T-helper 2 cell treated with Interferon-gamma antibody and Interleukin-4, amounts not matched to agents 100 ng/mL and 5 ng/mL, for 36 hours (primary cell): Measurements from ENCODE around the gene PTGIR. TPM values are rescaled to one million over a fixed set of nuclear protein-coding genes. Genes with fewer than 3 reads are reported as not detected.

ENCODE experiments used
- intact Hi-C: fragments of 100-400 bp; cut with micrococcal nuclease; formaldehyde crosslinking; loops from one replicate; pipeline ENCODE4 v1.15.1; 2023
- total RNA-seq: library from RNA; stranded (reverse); gene quantifications from 2 replicates; pipeline ENCODE4 v1.2.3, GENCODE V29; 2022

Gene PTGIR
- total RNA-seq: 26.9 and 29.1 TPM in 2 replicates

DNA sequence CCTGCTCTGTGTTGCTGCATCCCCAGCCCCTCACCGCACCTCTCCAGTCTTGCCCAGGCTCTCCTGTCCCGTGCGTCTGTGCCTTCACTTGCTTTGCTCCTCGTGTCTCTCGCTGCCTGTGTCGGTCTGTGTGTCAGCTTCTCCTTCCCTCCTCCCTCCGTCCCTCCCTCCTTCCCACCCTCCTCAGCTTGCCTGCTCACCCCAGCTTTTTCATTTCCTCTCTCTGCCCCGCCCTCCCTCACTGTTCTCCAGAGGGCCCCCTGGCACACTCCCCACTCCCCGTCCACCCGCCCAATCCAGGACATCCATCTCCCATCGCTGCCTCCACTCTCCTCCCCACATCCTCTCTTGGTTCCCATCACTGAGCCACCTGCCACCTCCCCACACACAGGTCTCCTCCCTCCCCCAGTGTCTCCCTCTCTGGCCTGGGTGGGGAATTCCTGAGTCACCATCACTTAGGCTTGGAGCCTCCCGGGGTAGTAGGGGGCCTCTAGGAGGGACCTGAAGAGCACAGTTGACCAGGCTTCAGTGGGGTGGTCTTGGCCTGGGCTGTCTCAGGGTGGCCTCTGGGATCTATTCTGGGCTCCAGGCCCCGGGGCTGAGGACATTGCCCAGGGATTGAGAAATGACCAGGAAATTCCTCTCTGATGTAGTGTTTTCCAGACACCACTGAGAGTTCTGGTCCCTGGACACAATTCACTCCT lies at the start of gene PTGIR:
Gene PTGIR, minus strand, starts transcription at position 132 of the 704 bp plus-strand sequence. CDS start 864 bp downstream, outside the sequence.
- intact Hi-C loops: no loop called here

DNA sequence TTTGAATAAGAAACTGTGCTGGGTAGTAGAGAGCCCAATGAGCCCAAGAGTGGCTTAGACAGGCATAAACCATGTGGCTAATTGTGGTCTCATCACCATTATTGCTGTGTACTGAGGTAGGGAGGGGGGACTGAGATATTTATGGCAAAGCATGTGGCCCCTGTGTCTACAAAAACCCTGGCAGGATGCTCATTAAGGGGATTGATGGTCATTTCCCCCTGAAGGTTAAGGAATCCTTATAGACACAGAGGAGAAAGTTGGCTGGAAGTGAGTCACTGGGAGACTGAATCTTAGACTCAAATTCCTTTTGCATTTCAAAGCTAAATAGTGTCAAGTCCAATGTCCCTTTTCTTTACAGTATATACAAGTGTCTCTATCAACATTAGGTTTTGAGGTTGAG lies 45.9 kb upstream of the PTGIR start:
- intact Hi-C loops: no loop called here

- intact Hi-C loops: no loop called here
Measured at GRCh38 chr19:46668662-46669061, 43.8 kb upstream of the PTGIR start.

DNA sequence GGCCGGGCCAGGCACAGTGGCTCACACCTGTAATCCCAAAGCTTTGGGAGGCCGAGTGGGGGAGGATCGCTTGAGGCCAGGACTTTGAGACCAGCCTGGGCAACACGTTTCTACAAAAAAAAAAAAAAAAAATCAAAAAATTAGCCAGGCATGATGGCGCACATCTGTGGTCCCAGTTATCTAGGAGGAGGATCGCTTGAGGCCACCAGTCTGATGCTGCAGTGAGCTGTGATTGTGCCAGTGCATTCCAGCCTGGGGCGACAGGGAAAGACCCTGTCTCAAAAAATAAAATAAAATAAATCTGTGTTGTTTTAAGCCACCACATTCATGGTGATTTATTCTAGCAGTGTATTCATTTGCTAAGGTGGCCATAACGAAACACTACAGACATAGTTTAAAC lies 40.2 kb upstream of the PTGIR start:
- intact Hi-C loops: no loop called here

GRCh38 chr19:46661735-46662592 lies 37.1 kb upstream of the PTGIR start:
- intact Hi-C loops: loop anchor here (1.0 kb wide), 5 partner anchors 28 to 133 kb away; partner anchors contain the start of gene SLC1A5

GRCh38 chr19:46661020-46661731 lies 36.3 kb upstream of the PTGIR start, which contains the start of gene DACT3:
DACT3 (minus strand) TSS chr19:46661182; CDS start chr19:46661064, 118 bp downstream.
- intact Hi-C loops: loop anchor here (1.0 kb wide), 3 partner anchors 27 to 127 kb away; partner anchors contain the start of gene SLC1A5

GRCh38 chr19:46660551-46661019 lies 35.7 kb upstream of the PTGIR start:
- intact Hi-C loops: loop anchor here (1.0 kb wide), 3 partner anchors 26 to 128 kb away; partner anchors contain the start of gene SLC1A5

DNA sequence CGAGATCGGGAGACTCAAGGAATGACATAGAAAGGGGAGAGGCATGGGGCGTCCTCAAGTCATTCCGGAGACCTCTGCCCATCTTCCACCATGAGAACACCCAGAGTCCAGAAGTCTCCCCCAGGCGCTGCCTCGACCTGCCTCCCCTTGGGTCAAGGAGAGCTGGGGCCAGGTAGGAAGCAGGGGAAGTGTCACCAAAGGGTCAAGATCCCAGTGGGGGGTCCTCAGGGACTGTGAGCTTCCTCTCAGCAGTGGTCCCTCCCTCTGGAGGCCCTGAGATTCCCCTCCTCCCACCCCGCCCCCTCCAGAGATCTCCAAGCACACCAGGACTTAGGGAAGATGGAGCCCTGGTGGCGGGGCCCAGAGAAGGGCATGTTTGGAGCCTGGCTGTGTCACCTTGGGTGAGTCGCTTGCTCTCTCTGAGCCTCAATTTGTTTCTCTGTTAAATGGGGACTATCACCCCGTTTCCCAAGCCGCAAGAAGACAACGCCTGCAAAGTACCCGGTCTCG lies 35.2 kb upstream of the PTGIR start:
- intact Hi-C loops: no loop called here

- intact Hi-C loops: no loop called here
Measured at GRCh38 chr19:46659151-46660007, 34.5 kb upstream of the PTGIR start.

- intact Hi-C loops: no loop called here
Measured at GRCh38 chr19:46656541-46656940, 31.7 kb upstream of the PTGIR start.

GRCh38 chr19:46654621-46655152 lies 29.8 kb upstream of the PTGIR start:
- intact Hi-C loops: no loop called here

GRCh38 chr19:46650445-46650844 lies 25.6 kb upstream of the PTGIR start:
- intact Hi-C loops: no loop called here

- intact Hi-C loops: no loop called here
Measured at GRCh38 chr19:46648961-46649960, 24.4 kb upstream of the PTGIR start.

GRCh38 chr19:46648060-46648960 lies 23.4 kb upstream of the PTGIR start:
- intact Hi-C loops: no loop called here

DNA sequence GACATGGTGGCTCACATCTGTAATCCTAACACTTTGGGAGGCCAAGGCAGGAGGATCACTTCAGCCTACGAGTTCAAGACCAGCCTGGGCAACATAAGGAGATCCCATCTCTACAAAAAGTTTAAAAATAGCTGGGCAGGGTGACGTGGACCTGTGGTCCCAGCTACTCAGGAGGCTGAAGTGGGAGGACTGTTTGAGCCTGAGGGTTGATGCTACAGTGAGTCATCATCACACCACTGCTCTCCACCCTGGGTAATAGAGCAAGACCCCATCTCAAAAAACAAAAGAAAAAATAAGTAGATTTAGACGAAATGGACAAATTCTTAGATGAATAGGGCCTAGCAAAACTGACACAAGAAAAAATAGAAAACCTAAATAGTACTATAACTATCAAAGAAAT lies 21.5 kb upstream of the PTGIR start:
- intact Hi-C loops: no loop called here

DNA sequence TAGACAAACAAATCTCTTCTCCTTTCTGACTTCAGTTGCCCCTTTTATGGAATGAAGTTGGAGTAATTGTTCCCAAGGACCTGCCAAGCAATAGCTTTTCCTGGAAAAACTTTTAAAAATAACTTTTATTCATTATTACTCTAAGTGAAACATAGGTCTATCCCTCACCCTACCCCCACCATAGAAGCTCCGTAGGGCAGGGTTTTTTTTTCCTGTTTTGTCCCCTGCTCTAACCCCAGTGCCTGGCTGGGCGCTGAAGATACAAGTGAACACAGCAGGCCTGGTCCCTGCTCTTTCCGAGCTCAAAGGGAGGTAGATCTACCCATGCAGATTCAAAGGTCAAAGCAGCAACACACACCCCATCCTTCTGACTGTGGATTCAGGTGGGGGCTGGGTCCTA lies 19.8 kb upstream of the PTGIR start:
- intact Hi-C loops: no loop called here

GRCh38 chr19:46640656-46641055 lies 15.8 kb upstream of the PTGIR start:
- intact Hi-C loops: no loop called here
